HepG2 (cell line): ENCODE results near the gene TXNL4A. TPM values are rescaled to one million over a fixed set of nuclear protein-coding genes. Genes with fewer than 3 reads are reported as not detected.
"Not testable (repeated sequence)": the region's sequence is repeated elsewhere in the genome, so short reads cannot be mapped to it uniquely, and the experiment has no call there.

Experiments used
- ATAC-seq: fragments of 200-7000 bp; cut with Tn5 transposase; 3 replicates; pipeline ENCODE4 v1.9.1; 2020; ENCODE audit warnings: mild to moderate bottlenecking, moderate library complexity
- BruUV-seq: library from RNA; stranded (reverse); fragments of 400-500 nt; replicated peaks from 2 replicates; lab custom pipeline; 2021; lab: Mats Ljungman, UMichigan
- CTCF ChIA-PET: fragments of 300-600 bp; formaldehyde crosslinking; extraction: SDS; loops from one replicate; lab custom pipeline; 2021; ENCODE audit warnings: low total read pairs, inconsistent platforms, low intra/inter-chr PET ratio; lab: Yijun Ruan, JAX
- POLR2A ChIA-PET: fragments of 350-600 bp; sonication (Branson Sonifier 250); formaldehyde crosslinking; loops from one replicate; lab custom pipeline; 2020; ENCODE audit warnings: antibody characterized with exemption, inconsistent platforms; lab: Yijun Ruan, JAX
- DNase-seq: peaks from one replicate; pipeline ENCODE4 v3.0.0-alpha.2; 2015; ENCODE audit warnings: low spot score
- FAIRE-seq: peaks from 3 replicates; lab custom pipeline; 2011; peaks lifted over from hg19 to GRCh38; lab: Jason Lieb, UNC
- H2AFZ ChIP-seq: one replicate; pipeline ENCODE4 v1.6.1; 2011; ENCODE audit warnings: low read length, inconsistent platforms
- H3K27ac ChIP-seq: fragments of 300-600 bp; 3 replicates; pipeline ENCODE4 v1.8.0; 2011; ENCODE audit warnings: mixed run types, mild to moderate bottlenecking, mixed read lengths, low read length, inconsistent platforms; ENCODE audit not compliant: insufficient read depth; ENCODE audit errors: extremely low read length
- H3K27me3 ChIP-seq, 2 experiments: fragments of 200-600 bp in 1 of 2; 2 replicates in 1 of 2; 3 replicates in 1 of 2; pipeline versions ENCODE4 v1.6.0 to v1.8.0; 2011; ENCODE audit warnings: low read length in 2 of 2, mild to moderate bottlenecking in 2 of 2, moderate library complexity in 2 of 2, inconsistent platforms in 1 of 2; ENCODE audit not compliant: insufficient read depth in 2 of 2, control insufficient read depth in 1 of 2
- H3K36me3 ChIP-seq, 2 experiments: fragments of 200-600 bp in 1 of 2; replicated peaks in 1 of 2; 2 replicates in 1 of 2; 3 replicates in 1 of 2; pipeline versions ENCODE4 v1.5.1 to v1.8.0; 2011; ENCODE audit warnings: low read length in 2 of 2, inconsistent platforms in 1 of 2; ENCODE audit not compliant: insufficient read depth in 2 of 2, control insufficient read depth in 1 of 2
- H3K4me1 ChIP-seq: 2 replicates; pipeline ENCODE4 v1.5.1; 2012; ENCODE audit warnings: low read length, inconsistent platforms; ENCODE audit not compliant: insufficient read depth
- H3K4me2 ChIP-seq: 2 replicates; pipeline ENCODE4 v1.6.0; 2011; ENCODE audit warnings: low read depth, low read length, inconsistent platforms
- H3K4me3 ChIP-seq, 3 experiments: fragments of 200-600 bp in 1 of 3; sonication (generic), shearing (Covaris generic) in 1 of 3; replicated peaks in 1 of 3; 2 replicates each; pipeline ENCODE4 v1.5.1; 2011 to 2016; ENCODE audit warnings: low read length in 3 of 3, inconsistent platforms in 2 of 3, low read depth in 2 of 3, mild to moderate bottlenecking in 2 of 3, control low read depth in 1 of 3, mixed read lengths in 1 of 3; ENCODE audit not compliant: insufficient read depth in 1 of 3
- H3K79me2 ChIP-seq: one replicate; pipeline ENCODE4 v1.6.1; 2011; ENCODE audit warnings: low read length, inconsistent platforms; ENCODE audit not compliant: insufficient read depth
- H3K9ac ChIP-seq: 2 replicates; pipeline ENCODE4 v1.6.0; 2011; ENCODE audit warnings: mild to moderate bottlenecking, low read depth, low read length, inconsistent platforms; ENCODE audit not compliant: insufficient read depth
- H3K9me3 ChIP-seq: 2 replicates; pipeline ENCODE4 v1.5.1; 2012; ENCODE audit warnings: mild to moderate bottlenecking, low read length
- H4K20me1 ChIP-seq: 2 replicates; pipeline ENCODE4 v1.6.0; 2011; ENCODE audit warnings: inconsistent platforms, mild to moderate bottlenecking, low read length, moderate library complexity; ENCODE audit not compliant: insufficient read depth
- CHCHD3 ChIP-seq: sonication (generic); formaldehyde crosslinking; IDR thresholded peaks from 2 replicates; pipeline ENCODE4 v1.8.0; 2022; ENCODE audit warnings: mild to moderate bottlenecking, missing genetic modification reagents, moderate library complexity
- NFE2L2 ChIP-seq: fragments of 150-350 bp; IDR thresholded peaks from 2 replicates; pipeline ENCODE4 v1.6.1; 2014; ENCODE audit warnings: low read length
- ZMYM3 ChIP-seq: sonication (generic); formaldehyde crosslinking; IDR thresholded peaks from 2 replicates; pipeline ENCODE4 v1.5.1; 2020; ENCODE audit warnings: mild to moderate bottlenecking, missing genetic modification reagents
- ZNF3 ChIP-seq: IDR thresholded peaks from 2 replicates; pipeline ENCODE4 v1.7.0; 2017; ENCODE audit warnings: inconsistent platforms
- ZNF580 ChIP-seq: IDR thresholded peaks from 2 replicates; pipeline ENCODE4 v1.6.1; 2016; ENCODE audit warnings: low read depth, borderline replicate concordance
- ZNF652 ChIP-seq: IDR thresholded peaks from 2 replicates; pipeline ENCODE4 v1.6.1; 2016; ENCODE audit warnings: low read depth, borderline replicate concordance
- ZNF800 ChIP-seq: sonication (generic); formaldehyde crosslinking; IDR thresholded peaks from 2 replicates; pipeline ENCODE4 v1.4.0; 2020; ENCODE audit warnings: missing genetic modification reagents
- WGBS: methylation state at CpG from one replicate; pipeline ENCODE4 v1.1.6; 2017; ENCODE audit warnings: low lambda C conversion rate; 5-methylcytosine and 5-hydroxymethylcytosine counted together
- in situ Hi-C: cut with HindIII; loops from 2 replicates; pipeline ENCODE4 v1.10.0; 2017; ENCODE audit warnings: low pct_unique_long_range_greater_than_20kb; ENCODE audit not compliant: extremely low pct_ligation_motif_present
- intact Hi-C: fragments of 100-400 bp; cut with micrococcal nuclease; formaldehyde crosslinking; loops from one replicate; pipeline ENCODE4 v1.10.0; 2022; ENCODE audit not compliant: unreplicated experiment
- polyA plus RNA-seq, 8 experiments: library from polyadenylated mRNA; depleted of rRNA in 3 of 8; stranded (reverse) in 7 of 8; unstranded in 1 of 8; fragments of >200 nt; fragmentation: Illumina TruSeq in 4 of 8; extraction: Trizol in 4 of 8; gene quantifications; 2 replicates each; pipeline versions ENCODE4 v1.2.1 to v1.2.3, GENCODE V29; 2011 to 2016; ENCODE audit warnings: low read depth in 4 of 8, missing spikeins in 1 of 8, mixed read lengths in 1 of 8; ENCODE audit not compliant: insufficient read depth in 1 of 8
- total RNA-seq, 5 experiments: library from RNA; depleted of rRNA; stranded (reverse); fragments of >200 nt; fragmentation: Illumina TruSeq; extraction: Trizol; gene quantifications; 2 replicates each; pipeline ENCODE4 v1.2.3, GENCODE V29; 2016; ENCODE audit warnings: low read depth in 1 of 5

The TXNL4A gene
- total and polyA plus RNA-seq, 2 of the 13 experiments (the other 11 are each of a cell fraction or from before 2014, with no cell fraction given), result 172 to 202 TPM

- no peak for TF ChIP-seq ZNF800 (CRISPR knock-in tag)
- TF ChIP-seq ZNF580, result no peak
- peak; percentile 54; the same call in 1 of the 2 replicates for TF ChIP-seq ZMYM3 (CRISPR knock-in tag)
- TF ChIP-seq NFE2L2, result peak; percentile 64
- TF ChIP-seq ZNF3 (CRISPR knock-in tag), result 0 out of 2 replicates have a peak, but pooled peaks have one; percentile 32
- no peak for TF ChIP-seq CHCHD3 (CRISPR knock-in tag)
These were observed 27.3 kb downstream of the TXNL4A start (continued) for GRCh38 chr18:79960921-79961526.

GRCh38 chr18:79960161-79960801, 28.1 kb downstream of the TXNL4A start:
- 62% methylated on average over 12 of the region's 12 CpGs for WGBS
- H3K9ac ChIP-seq, intact Hi-C loops, H3K36me3 ChIP-seq, DNase-seq, FAIRE-seq, H3K27me3 ChIP-seq, H3K79me2 ChIP-seq, CTCF ChIA-PET, H3K9me3 ChIP-seq, H3K4me3 ChIP-seq, ATAC-seq, POLR2A ChIA-PET, H2AFZ ChIP-seq, H4K20me1 ChIP-seq, BruUV-seq, H3K4me2 ChIP-seq, in situ Hi-C loops, H3K27ac ChIP-seq: not testable (repeated sequence)
- peak; percentile 47; the same call in 1 of the 2 replicates for TF ChIP-seq ZNF652 (CRISPR knock-in tag)
- H3K4me1 ChIP-seq, result peaks cover 50% of the 10 kb centered on the region
